Endothelial cell of hepatic sinusoid (primary cell): ENCODE measurements around the gene GEMIN5.

Source experiments
- in situ Hi-C: cut with HindIII; loops from 2 replicates; pipeline ENCODE4 v1.10.0; 2017; ENCODE audit warnings: low sequenced_read_pairs

The GEMIN5 gene

DNA sequence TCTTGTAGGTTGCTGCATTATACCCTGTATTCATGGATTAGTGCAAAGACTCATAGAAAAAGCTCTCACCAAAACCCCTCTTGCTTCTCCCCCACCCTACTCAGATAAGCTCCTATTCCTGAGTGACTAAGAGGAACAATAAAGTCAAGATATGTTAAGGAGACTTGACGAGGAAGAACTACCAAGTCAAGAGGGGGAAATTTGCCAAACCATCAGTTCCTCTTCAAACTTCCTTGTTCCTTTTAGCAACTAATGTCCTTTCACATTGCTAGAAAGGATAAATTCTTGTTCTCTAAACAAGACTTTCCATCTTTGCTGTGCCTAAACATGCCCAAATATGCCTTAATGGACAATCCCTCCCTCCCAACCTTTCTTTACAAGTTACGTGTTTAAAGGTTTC lies 52.6 kb downstream of the GEMIN5 start:
- in situ Hi-C loops = no loop called here

GRCh38 chr5:154884424-154884823 lies 53.6 kb downstream of the GEMIN5 start:
- in situ Hi-C loops = loop anchor here (5.0 kb wide), 1 partner anchor 62 kb away; no protein-coding TSS in a partner anchor

- in situ Hi-C loops = loop anchor here (5.0 kb wide), 1 partner anchor 60 kb away; no protein-coding TSS in a partner anchor
These were observed 56.0 kb downstream of the GEMIN5 start for GRCh38 chr5:154881986-154882385.

GRCh38 chr5:154878642-154879335 lies 59.2 kb downstream of the GEMIN5 start:
- in situ Hi-C loops = no loop called here

GRCh38 chr5:154873791-154874331 lies 64.2 kb downstream of the GEMIN5 start:
- in situ Hi-C loops = no loop called here

DNA sequence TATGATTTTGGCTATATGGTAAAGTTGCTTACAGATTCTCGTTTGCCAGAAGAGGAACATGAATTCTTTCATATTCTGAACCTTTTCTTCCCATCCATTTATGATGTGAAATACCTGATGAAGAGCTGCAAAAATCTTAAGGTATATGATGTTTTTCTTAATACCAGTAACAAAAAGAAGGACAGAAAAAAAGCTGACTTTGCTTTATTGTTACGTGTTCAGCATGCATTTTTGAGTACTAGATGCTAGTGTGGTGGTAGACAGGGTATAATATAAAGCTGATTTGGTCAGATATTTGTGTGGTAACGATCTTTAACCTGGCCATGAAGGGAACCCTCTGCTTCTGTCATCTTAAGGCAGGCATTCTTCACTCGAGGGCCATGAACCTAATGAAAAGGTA lies 66.3 kb downstream of the GEMIN5 start:
- in situ Hi-C loops = no loop called here

DNA sequence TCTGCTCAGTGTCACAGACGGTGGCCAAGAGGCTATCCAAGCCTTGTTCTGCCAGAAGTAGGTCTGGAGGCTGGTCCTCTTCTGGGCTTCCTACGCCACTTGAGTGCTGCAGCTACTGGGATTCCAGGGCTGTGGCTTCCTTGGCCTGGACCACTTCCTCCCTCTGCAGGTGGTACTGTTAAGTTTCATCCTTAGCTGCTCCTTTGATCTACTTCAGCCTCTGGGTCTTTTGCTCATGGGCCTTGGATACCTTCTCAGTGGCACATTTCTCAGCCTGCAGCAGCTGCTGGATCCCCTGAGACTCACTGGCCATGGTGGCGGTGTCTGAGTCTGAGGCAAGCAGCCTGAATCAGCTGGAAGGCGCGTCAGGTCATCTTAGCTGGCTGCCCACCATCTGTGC lies 69.3 kb downstream of the GEMIN5 start:
- in situ Hi-C loops = no loop called here

DNA sequence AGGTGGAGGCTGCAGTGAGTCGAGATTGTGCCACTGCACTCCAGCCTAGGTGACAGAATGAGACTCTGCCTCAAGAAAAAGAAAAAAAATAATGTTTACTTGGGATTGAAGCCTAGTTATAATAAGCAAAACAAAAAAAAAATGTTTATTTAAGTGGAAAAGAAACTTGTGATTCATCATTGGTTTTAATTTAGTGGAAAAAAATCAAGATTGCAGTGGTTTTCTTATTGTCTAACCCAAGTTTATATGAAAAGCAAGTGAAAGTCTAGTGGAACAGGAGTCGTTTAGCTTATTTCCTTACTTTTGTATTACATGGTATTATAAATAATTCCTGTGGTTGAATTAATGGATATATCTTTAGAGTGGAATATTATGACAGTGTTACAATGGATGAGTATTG lies 71.2 kb downstream of the GEMIN5 start:
- in situ Hi-C loops = no loop called here

GRCh38 chr5:154865466-154866184 lies 72.4 kb downstream of the GEMIN5 start:
- in situ Hi-C loops = no loop called here

DNA sequence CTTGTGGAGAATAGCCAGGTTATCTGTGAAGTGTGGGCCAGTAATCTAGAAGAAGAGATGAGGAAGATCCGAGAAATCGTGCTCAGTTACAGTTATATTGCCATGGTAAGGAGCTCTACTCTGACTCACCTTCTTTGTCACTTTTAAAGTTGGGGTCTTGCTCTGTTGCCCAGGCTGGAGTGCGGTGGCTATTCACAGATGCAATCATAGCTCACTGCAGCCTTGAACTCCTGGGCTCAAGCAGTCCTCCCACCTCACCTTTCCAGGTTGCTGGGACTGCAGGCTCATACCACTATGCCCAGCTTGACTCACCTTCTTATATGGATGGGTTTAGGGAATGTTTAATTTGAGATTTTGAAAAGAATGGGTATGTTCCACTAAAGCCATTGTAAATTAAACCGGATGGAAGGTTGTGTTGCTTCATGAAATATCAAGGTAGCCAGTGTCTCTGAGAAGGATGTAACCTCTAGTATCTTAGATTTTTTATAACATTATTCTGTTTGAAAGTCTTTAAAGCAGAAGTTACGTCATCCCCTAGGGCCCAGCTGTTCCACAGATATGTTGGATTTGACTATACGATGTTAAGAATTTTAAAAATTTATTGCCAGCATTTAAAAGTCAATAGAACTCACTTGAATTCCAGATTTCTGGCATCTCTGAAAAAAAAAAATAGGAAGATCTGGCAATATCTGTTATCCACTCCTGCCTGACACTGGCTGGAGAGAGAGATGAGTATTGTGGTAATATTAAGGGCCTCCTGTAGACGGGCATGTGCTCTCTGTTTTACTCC lies 74.5 kb downstream of the GEMIN5 start:
- in situ Hi-C loops = no loop called here

DNA sequence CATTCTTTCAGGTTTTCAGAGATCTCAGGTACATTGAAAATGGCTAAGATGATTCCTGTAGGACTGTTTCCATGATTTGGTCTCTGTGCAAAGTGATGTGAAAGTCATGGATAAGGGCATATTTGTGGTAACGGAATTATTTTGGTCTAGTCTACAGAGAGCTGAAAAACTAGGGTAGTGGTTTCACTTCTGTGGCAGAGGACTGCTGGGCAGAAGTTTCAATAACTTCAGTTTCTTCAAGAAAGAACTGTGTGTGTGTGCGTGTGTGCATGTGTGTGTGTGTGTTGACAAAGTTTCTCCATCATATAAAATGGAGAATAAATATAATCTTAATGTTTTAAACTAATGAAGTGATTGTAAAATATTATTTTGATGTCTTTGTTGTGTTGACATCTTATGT lies 75.2 kb downstream of the GEMIN5 start:
- in situ Hi-C loops = no loop called here

- in situ Hi-C loops = no loop called here
These were observed 76.1 kb downstream of the GEMIN5 start for GRCh38 chr5:154861946-154862345.

- in situ Hi-C loops = no loop called here
These were observed 77.2 kb downstream of the GEMIN5 start for GRCh38 chr5:154860765-154861164.

- in situ Hi-C loops = no loop called here
These were observed 77.9 kb downstream of the GEMIN5 start for GRCh38 chr5:154860123-154860522.

DNA sequence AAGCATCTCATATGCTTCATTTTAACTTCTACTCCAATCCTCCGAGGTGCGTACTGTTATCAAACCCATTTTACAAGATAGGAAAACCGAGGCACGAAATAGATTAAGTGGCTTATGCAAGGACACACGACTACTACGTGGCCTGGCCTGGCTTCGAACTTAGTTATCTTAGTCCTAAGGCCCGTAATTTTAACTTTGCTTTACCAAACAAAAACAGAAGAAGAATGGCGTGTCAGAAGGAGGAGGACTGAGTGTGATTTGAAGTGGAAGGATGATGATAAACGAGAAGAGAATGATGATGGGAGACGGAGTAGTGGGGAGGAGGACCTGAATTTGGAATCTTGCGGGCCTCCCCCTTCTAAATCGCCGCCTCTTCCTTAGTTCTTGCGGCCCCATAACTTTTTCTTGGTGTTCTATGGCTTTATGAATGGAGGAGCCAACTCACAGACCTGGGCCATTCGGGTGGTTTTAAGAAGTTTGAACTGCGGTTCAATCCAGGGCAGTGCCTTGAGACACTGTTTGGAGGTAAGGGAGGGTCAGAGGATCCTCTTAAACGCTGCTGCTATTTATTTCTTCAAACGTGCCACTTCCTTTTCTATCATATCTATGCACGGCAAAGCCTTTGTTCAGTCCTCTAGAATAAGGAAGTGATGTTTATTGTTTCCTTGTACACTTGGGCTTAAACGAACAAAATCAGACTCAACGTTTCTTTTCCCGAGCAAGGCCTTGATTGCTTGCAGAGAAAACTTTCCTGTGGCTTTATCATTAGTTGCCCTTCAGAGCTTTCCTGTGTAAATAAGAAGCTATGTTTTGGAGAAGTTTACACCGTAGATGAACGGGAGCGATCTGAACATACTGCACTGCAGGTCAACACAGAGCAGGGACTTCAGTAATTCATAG lies 78.8 kb downstream of the GEMIN5 start:
- in situ Hi-C loops = no loop called here

DNA sequence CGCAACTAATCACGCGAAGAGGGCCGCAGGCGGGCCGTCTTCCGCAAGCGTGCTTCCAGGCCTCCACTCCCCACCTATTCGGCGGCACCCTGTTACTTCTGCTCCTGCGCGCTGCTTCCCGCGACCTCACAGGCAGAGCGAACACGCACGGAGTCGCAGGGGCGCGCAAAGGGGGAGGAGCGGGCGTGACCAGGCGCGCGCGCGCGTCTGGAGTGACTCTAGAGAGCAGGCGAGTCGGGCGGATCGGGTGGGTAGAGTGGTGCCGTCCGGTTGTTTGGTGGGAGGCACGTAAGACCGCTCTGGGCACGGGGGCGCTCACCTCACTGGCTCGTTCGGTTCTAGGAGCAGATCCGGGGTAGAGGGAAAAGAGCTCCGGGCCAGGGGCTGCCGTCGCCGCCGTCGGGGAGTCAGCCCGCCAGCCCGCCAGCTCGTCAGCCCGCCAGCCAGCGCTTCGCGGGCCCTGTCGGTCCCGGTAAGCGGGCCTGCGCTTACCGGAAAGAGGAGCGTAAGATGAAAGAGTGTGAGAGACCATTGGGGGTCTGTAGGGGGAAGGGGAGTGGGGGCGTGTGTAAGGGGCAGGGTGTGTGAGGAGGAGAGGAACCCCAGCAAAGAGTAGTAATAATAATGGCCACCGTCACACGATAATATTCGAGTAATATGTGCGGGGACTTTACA lies 79.6 kb downstream of the GEMIN5 start, which contains the start of gene CNOT8:
CNOT8 (plus strand) TSS at position 331 of the 675 bp plus-strand sequence. CDS start 4,652 bp downstream, outside the sequence.
- in situ Hi-C loops = no loop called here

GRCh38 chr5:154857530-154858296 lies 80.3 kb downstream of the GEMIN5 start:
- in situ Hi-C loops = no loop called here

GRCh38 chr5:154851351-154851750 lies 86.7 kb downstream of the GEMIN5 start:
- in situ Hi-C loops = no loop called here
